Measurements from ENCODE around the gene PPP2R2C.

DNA sequence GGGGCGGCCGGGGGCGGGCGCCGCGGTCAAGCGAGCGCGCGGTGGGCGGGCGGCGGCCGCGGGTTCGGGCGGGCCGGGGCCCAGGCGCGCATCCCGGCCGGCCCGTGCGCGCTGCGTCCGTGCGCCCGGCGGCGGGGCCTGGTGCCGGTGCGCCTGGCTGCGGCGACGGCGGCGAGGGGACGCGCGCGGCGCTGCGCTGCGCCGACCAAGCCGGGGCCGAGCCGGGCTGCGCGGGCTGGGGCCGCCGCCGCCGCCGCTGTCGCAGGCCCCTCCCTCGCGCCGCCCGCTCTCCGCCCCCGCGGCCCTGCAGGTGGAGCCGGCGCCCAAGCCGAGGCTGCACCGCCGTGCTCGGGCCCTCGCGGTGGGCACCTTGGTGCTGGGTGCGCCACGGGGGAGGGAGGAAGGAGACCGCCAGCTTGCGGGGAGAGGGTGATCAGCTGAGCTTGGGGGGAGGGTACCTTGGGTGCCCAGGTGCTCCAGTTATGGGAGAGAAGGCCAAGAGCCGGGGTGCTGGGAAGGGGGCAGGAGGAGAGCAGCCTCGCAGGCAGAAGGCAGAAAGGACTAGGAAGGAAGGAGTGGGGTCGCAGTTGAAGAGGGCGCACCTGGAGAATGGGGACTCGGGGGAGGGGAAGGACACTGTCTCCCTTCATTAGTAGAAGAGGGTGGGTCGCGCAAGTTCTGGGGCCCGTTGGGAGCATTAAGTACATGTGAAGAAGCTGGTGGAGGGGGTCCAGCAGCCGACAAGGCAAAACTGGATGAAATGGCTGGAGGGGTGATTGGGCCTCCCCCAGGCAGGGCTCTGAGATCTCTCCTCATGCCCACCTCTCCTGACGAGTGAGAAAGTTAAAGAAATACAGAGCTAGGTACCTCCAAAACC is at the start of gene PPP2R2C:
- TF ChIP-seq YY1 (tag by site-specific recombination; IDR thresholded peaks at IDR 0.05) (no peak), ZNF202 (tag by site-specific recombination; IDR thresholded peaks at IDR 0.05; ENCODE audit: borderline replicate concordance) (no peak), ZNF660 (tag by site-specific recombination; IDR thresholded peaks at IDR 0.05) (no peak), ZNF791 (tag by site-specific recombination; IDR thresholded peaks at IDR 0.05) (no peak)
- TF ChIP-seq, protein P1, sequence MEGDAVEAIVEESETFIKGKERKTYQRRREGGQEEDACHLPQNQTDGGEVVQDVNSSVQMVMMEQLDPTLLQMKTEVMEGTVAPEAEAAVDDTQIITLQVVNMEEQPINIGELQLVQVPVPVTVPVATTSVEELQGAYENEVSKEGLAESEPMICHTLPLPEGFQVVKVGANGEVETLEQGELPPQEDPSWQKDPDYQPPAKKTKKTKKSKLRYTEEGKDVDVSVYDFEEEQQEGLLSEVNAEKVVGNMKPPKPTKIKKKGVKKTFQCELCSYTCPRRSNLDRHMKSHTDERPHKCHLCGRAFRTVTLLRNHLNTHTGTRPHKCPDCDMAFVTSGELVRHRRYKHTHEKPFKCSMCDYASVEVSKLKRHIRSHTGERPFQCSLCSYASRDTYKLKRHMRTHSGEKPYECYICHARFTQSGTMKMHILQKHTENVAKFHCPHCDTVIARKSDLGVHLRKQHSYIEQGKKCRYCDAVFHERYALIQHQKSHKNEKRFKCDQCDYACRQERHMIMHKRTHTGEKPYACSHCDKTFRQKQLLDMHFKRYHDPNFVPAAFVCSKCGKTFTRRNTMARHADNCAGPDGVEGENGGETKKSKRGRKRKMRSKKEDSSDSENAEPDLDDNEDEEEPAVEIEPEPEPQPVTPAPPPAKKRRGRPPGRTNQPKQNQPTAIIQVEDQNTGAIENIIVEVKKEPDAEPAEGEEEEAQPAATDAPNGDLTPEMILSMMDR (tag by site-specific recombination; IDR thresholded peaks at IDR 0.05): no peak
- TF ChIP-seq, protein P2, sequence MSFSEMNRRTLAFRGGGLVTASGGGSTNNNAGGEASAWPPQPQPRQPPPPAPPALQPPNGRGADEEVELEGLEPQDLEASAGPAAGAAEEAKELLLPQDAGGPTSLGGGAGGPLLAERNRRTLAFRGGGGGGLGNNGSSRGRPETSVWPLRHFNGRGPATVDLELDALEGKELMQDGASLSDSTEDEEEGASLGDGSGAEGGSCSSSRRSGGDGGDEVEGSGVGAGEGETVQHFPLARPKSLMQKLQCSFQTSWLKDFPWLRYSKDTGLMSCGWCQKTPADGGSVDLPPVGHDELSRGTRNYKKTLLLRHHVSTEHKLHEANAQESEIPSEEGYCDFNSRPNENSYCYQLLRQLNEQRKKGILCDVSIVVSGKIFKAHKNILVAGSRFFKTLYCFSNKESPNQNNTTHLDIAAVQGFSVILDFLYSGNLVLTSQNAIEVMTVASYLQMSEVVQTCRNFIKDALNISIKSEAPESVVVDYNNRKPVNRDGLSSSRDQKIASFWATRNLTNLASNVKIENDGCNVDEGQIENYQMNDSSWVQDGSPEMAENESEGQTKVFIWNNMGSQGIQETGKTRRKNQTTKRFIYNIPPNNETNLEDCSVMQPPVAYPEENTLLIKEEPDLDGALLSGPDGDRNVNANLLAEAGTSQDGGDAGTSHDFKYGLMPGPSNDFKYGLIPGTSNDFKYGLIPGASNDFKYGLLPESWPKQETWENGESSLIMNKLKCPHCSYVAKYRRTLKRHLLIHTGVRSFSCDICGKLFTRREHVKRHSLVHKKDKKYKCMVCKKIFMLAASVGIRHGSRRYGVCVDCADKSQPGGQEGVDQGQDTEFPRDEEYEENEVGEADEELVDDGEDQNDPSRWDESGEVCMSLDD (tag by site-specific recombination; IDR thresholded peaks at IDR 0.05): no peak
- TF ChIP-seq, protein P3, sequence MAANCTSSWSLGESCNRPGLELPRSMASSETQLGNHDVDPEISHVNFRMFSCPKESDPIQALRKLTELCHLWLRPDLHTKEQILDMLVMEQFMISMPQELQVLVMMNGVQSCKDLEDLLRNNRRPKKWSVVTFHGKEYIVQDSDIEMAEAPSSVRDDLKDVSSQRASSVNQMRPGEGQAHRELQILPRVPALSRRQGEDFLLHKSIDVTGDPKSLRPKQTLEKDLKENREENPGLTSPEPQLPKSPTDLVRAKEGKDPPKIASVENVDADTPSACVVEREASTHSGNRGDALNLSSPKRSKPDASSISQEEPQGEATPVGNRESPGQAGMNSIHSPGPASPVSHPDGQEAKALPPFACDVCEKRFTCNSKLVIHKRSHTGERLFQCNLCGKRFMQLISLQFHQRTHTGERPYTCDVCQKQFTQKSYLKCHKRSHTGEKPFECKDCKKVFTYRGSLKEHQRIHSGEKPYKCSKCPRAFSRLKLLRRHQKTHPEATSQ (tag by site-specific recombination; IDR thresholded peaks at IDR 0.05): no peak
- TF ChIP-seq, protein P4, sequence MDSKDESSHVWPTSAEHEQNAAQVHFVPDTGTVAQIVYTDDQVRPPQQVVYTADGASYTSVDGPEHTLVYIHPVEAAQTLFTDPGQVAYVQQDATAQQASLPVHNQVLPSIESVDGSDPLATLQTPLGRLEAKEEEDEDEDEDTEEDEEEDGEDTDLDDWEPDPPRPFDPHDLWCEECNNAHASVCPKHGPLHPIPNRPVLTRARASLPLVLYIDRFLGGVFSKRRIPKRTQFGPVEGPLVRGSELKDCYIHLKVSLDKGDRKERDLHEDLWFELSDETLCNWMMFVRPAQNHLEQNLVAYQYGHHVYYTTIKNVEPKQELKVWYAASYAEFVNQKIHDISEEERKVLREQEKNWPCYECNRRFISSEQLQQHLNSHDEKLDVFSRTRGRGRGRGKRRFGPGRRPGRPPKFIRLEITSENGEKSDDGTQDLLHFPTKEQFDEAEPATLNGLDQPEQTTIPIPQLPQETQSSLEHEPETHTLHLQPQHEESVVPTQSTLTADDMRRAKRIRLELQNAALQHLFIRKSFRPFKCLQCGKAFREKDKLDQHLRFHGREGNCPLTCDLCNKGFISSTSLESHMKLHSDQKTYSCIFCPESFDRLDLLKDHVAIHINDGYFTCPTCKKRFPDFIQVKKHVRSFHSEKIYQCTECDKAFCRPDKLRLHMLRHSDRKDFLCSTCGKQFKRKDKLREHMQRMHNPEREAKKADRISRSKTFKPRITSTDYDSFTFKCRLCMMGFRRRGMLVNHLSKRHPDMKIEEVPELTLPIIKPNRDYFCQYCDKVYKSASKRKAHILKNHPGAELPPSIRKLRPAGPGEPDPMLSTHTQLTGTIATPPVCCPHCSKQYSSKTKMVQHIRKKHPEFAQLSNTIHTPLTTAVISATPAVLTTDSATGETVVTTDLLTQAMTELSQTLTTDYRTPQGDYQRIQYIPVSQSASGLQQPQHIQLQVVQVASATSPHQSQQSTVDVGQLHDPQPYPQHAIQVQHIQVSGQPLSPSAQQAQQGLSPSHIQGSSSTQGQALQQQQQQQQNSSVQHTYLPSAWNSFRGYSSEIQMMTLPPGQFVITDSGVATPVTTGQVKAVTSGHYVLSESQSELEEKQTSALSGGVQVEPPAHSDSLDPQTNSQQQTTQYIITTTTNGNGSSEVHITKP (tag by site-specific recombination; IDR thresholded peaks at IDR 0.05): no peak
- TF ChIP-seq, protein P5, sequence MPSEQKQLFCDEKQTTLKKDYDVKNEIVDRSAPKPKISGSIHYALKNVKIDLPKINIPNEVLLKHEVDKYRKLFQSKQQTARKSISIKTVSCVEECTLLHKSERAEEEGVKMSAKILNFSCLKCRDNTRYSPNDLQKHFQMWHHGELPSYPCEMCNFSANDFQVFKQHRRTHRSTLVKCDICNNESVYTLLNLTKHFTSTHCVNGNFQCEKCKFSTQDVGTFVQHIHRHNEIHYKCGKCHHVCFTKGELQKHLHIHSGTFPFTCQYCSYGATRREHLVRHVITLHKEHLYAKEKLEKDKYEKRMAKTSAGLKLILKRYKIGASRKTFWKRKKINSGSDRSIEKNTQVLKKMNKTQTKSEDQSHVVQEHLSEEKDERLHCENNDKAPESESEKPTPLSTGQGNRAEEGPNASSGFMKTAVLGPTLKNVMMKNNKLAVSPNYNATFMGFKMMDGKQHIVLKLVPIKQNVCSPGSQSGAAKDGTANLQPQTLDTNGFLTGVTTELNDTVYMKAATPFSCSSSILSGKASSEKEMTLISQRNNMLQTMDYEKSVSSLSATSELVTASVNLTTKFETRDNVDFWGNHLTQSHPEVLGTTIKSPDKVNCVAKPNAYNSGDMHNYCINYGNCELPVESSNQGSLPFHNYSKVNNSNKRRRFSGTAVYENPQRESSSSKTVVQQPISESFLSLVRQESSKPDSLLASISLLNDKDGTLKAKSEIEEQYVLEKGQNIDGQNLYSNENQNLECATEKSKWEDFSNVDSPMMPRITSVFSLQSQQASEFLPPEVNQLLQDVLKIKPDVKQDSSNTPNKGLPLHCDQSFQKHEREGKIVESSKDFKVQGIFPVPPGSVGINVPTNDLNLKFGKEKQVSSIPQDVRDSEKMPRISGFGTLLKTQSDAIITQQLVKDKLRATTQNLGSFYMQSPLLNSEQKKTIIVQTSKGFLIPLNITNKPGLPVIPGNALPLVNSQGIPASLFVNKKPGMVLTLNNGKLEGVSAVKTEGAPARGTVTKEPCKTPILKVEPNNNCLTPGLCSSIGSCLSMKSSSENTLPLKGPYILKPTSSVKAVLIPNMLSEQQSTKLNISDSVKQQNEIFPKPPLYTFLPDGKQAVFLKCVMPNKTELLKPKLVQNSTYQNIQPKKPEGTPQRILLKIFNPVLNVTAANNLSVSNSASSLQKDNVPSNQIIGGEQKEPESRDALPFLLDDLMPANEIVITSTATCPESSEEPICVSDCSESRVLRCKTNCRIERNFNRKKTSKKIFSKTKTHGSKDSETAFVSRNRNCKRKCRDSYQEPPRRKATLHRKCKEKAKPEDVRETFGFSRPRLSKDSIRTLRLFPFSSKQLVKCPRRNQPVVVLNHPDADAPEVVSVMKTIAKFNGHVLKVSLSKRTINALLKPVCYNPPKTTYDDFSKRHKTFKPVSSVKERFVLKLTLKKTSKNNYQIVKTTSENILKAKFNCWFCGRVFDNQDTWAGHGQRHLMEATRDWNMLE (tag by site-specific recombination; conservative IDR thresholded peaks at IDR 0.05; ENCODE audit: low read depth): no peak
